Neutrophil (primary cell): ENCODE results near the gene DLK1.

Experiments used
- H3K27ac ChIP-seq: fragments of 200-600 bp; sonication (generic); 2 replicates; pipeline ENCODE4 v1.5.1; 2016; ENCODE audit warnings: mild to moderate bottlenecking, moderate library complexity
- H3K27me3 ChIP-seq: fragments of 200-600 bp; sonication (generic); 2 replicates; pipeline ENCODE4 v1.6.0; 2016; ENCODE audit warnings: mild to moderate bottlenecking
- H3K36me3 ChIP-seq: fragments of 200-600 bp; sonication (generic); 2 replicates; pipeline ENCODE4 v1.5.1; 2017
- H3K4me1 ChIP-seq, 2 experiments: fragments of 200-600 bp in 1 of 2; sonication (generic) in 1 of 2; 1 replicate in 1 of 2; 2 replicates in 1 of 2; pipeline versions ENCODE4 v1.5.1 to v1.6.1; 2013 to 2016; ENCODE audit warnings: low read depth in 1 of 2, low read length in 1 of 2, mild to moderate bottlenecking in 1 of 2, moderate library complexity in 1 of 2; ENCODE audit not compliant: control insufficient read depth in 1 of 2, insufficient read depth in 1 of 2
- H3K4me3 ChIP-seq, 2 experiments: fragments of 200-600 bp in 1 of 2; sonication (generic) in 1 of 2; 1 replicate in 1 of 2; 2 replicates in 1 of 2; pipeline ENCODE4 v1.5.1; 2013 to 2016; ENCODE audit warnings: low read depth in 1 of 2, low read length in 1 of 2, mild to moderate bottlenecking in 1 of 2, moderate library complexity in 1 of 2
- H3K9me3 ChIP-seq: fragments of 200-600 bp; sonication (generic); 2 replicates; pipeline ENCODE4 v1.5.1; 2016
- TF ChIP-seq, protein P1 (sequence below): fragments of 200-600 bp; sonication (generic); IDR thresholded peaks from 2 replicates; pipeline ENCODE4 v1.5.1; 2016; ENCODE audit warnings: antibody characterized with exemption

DLK1 gene

DNA sequence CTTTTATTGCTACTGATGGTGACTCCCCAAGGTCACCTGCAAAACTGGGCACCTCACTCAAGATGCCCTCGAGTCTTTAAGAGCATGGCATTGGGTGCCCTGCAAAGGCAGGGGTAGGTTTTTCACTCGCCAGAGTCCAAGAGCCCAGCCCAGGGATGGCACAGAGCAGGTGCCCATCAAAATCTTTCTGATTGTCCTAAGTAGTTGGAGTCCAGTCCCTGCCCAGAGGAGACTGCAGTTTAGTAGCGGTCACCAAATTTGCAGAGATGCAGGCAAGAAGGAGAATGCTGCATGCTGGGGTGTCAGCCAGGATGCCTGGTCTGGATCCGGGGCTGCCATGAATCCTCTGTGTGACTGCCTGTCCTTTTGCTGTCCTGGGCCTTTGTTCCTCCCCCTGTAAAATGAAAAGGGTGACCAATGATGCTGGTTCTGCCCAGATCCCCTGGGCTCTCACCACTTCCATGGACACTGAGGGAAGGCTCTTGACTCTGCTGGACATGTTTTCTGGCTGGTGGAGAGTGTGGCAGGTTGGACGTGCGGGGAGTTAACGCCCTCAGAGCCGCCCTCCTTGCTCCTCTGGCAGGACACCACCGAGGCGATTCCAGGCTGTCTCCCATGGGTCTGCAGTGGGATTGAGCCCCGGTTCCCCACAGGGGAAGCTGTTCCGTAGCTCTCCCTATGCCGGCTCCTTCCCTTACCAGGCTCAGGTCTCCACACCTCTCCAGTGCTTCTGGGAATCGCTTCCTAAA, 41.3 kb downstream of the DLK1 start:
- no peaks in the 10 kb centered on the region for H3K9me3 ChIP-seq
- no peak overlapping the region for H3K27ac ChIP-seq
- H3K27me3 ChIP-seq = peaks cover 8% of the 10 kb centered on the region
- no peaks in the 10 kb centered on the region for H3K36me3 ChIP-seq
- H3K4me3 ChIP-seq = no peak overlapping the region
- H3K4me1 ChIP-seq = no peaks in the 10 kb centered on the region
- TF ChIP-seq, protein P1, sequence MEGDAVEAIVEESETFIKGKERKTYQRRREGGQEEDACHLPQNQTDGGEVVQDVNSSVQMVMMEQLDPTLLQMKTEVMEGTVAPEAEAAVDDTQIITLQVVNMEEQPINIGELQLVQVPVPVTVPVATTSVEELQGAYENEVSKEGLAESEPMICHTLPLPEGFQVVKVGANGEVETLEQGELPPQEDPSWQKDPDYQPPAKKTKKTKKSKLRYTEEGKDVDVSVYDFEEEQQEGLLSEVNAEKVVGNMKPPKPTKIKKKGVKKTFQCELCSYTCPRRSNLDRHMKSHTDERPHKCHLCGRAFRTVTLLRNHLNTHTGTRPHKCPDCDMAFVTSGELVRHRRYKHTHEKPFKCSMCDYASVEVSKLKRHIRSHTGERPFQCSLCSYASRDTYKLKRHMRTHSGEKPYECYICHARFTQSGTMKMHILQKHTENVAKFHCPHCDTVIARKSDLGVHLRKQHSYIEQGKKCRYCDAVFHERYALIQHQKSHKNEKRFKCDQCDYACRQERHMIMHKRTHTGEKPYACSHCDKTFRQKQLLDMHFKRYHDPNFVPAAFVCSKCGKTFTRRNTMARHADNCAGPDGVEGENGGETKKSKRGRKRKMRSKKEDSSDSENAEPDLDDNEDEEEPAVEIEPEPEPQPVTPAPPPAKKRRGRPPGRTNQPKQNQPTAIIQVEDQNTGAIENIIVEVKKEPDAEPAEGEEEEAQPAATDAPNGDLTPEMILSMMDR = no peak

DNA sequence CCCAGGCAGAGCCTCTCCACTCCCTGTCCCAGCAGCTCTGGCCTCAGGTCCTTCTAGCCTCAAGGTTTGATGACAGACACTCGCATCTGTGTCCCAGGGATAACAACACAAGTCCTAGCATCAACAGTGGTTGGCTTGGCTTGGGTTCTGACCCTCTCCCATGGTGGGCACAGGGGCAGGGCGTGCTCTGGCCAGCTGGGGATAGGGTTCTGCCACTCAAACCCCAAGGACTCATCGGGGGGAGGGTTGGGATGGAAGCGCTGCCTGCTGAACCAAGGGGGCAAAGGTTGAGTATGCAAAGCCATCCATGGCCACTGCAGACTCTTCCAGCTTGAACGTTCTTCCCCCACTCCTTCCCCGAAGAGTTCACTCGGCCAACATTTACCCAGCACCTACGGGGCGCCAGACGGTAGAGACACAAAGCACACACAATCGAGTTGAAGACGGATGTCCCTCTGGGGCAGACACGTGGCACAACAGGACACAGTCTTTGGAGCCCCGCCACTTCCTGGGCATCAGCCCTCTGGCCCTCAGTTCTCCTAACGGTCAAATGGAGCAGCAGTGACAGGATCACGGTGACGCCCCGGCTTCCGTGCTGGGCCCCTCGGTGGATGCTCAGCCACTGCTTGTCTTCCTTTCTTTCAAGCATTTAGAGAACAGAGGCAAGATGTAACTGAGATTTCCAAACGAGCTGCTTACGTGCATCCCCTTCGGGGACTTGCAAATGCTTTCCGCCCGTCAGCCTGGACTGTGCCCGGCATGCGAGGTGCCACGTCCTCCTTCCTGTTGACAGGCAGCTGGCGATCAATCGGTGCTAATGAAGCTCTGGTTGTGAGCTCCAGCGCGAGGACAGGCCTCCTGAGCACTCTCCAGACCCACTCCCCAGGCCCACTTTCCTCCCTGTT, 42.6 kb downstream of the DLK1 start:
- no peaks in the 10 kb centered on the region for H3K36me3 ChIP-seq
- no peak overlapping the region for H3K27ac ChIP-seq
- TF ChIP-seq, protein P1 = no peak
- no peak overlapping the region for H3K4me3 ChIP-seq
- H3K9me3 ChIP-seq = no peaks in the 10 kb centered on the region
- H3K27me3 ChIP-seq = peaks cover 8% of the 10 kb centered on the region
- no peaks in the 10 kb centered on the region for H3K4me1 ChIP-seq

DNA sequence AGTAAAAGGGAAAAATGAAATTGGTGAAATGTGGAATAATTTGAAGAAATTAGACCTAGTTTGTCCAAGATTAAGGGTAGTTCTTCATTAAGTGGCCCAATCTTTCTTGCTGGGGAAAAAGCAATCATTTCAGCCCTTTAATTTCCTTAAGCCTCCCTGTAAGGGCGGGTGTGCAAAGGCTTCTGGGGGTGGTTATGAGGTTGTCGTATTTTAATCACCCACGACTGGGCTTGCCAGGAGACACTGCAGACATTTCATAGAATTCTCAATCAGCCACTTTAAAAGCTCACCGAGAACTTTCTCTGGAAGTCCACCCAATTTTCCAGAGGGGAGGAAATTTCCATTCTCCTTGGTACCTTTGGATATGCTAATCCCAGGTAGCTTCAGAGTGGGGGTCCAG, 43.4 kb downstream of the DLK1 start:
- TF ChIP-seq, protein P1 = no peak
- Histone ChIP-seq H3K4me3 (no peak overlapping the region), H3K4me1 (no peaks in the 10 kb centered on the region), H3K27me3 (peaks cover 8% of the 10 kb centered on the region), H3K27ac (no peak overlapping the region), H3K9me3 (no peaks in the 10 kb centered on the region), H3K36me3 (no peaks in the 10 kb centered on the region)

DNA sequence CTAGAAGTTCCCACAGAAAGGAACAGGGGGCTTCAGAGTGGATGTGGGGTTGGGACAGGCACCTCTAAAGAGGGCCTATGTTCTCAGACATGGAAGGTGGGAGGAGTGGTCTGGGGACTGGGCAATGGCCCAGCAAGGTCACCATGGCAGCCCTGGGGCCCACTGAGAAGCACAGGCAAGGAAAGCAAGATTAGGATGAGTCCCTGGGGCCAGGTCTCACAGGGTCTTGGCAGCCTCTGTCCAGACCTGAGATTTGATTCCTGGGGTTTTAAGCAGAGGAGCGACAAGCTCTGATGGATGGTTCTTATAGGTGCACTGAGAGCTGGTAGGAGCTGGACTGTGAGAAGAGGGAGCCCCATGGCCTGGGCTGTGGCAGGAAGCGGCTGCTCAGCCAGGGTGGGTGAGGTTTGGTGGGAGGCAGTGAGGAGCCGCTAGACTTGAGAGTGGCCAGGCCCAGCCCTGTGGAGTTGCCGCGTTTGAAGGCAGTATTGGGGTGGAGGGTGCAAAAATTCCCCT, 44.0 kb downstream of the DLK1 start:
- Histone ChIP-seq H3K27me3 (peaks cover 8% of the 10 kb centered on the region), H3K9me3 (no peaks in the 10 kb centered on the region), H3K4me3 (no peak overlapping the region), H3K36me3 (no peaks in the 10 kb centered on the region), H3K4me1 (no peaks in the 10 kb centered on the region), H3K27ac (no peak overlapping the region)
- TF ChIP-seq, protein P1 = no peak

DNA sequence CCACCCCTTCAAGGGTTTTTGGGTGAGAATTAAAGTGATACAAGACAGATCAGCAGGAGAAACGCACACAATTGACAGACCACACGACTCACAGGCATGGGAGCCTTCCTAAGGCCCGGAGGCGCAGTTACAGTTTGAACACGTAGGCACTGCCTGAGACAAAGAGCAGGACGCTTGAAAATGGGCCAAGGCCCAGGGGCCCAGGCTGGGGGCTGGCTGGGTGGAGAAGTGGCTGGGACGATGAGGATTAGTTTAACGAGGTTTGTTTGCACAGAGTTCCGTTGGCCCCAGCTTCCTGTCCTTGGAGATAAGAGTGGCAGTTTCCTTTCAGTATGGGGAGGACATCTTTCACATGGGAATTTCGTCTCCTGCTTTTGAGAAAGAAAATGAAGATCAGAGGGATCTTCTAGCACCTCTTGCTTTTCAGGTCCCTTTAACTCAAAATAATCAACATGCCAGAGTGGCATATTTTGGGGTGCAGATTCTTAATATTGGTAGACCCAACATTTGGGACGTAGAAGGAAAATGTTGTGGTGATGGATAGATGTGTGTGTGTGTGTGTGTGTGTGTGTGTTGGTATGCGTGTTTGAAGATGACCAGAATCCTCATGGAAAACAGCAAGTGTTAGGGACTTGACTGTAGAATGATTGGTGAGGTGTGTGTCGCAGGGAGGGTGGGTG, 44.6 kb downstream of the DLK1 start:
- Histone ChIP-seq H3K27me3 (peaks cover 8% of the 10 kb centered on the region), H3K4me1 (no peaks in the 10 kb centered on the region), H3K36me3 (no peaks in the 10 kb centered on the region), H3K27ac (no peak overlapping the region), H3K9me3 (no peaks in the 10 kb centered on the region), H3K4me3 (no peak overlapping the region)
- TF ChIP-seq, protein P1 = no peak
